NCI-H146 treated with DMSO at 0.1 percent for 48 hours (cell line): ENCODE data around the gene PSMB7.

Experiments
- DNase-seq: peaks from one replicate; lab custom pipeline; 2025; ENCODE audit not compliant: unreplicated experiment; lab: John Stamatoyannopoulos, UW

Gene PSMB7

GRCh38 chr9:124411514-124412227 is 3.6 kb downstream of the PSMB7 start:
- no peak for DNase-seq

GRCh38 chr9:124410321-124410913 is 4.8 kb downstream of the PSMB7 start:
- no peak for DNase-seq

- no peak for DNase-seq
These were observed 5.8 kb downstream of the PSMB7 start for GRCh38 chr9:124409410-124409809.

- DNase-seq: no peak
These were observed 12.0 kb downstream of the PSMB7 start for GRCh38 chr9:124403246-124403645.

GRCh38 chr9:124399968-124400940 is 15.0 kb downstream of the PSMB7 start:
- no peak for DNase-seq

GRCh38 chr9:124399323-124399967 is 15.8 kb downstream of the PSMB7 start:
- DNase-seq: no peak

GRCh38 chr9:124398191-124398935 is 16.9 kb downstream of the PSMB7 start:
- DNase-seq: no peak

GRCh38 chr9:124395826-124396225 is 19.4 kb downstream of the PSMB7 start:
- DNase-seq: no peak

GRCh38 chr9:124394596-124394995 is 20.6 kb downstream of the PSMB7 start:
- no peak for DNase-seq

GRCh38 chr9:124394167-124394566 is 21.1 kb downstream of the PSMB7 start:
- no peak for DNase-seq

GRCh38 chr9:124392871-124393460 is 22.3 kb downstream of the PSMB7 start:
- DNase-seq: no peak

- DNase-seq: no peak
These were observed 22.9 kb downstream of the PSMB7 start for GRCh38 chr9:124392254-124392870.

GRCh38 chr9:124390794-124391658 is 24.2 kb downstream of the PSMB7 start:
- DNase-seq: no peak

- DNase-seq: no peak
These were observed 25.9 kb downstream of the PSMB7 start for GRCh38 chr9:124389146-124389939.

- DNase-seq: no peak
These were observed 26.8 kb downstream of the PSMB7 start for GRCh38 chr9:124388275-124389048.

- DNase-seq: peak; percentile 14
These were observed 29.0 kb downstream of the PSMB7 start for GRCh38 chr9:124386201-124386600.

GRCh38 chr9:124385623-124386022 is 29.6 kb downstream of the PSMB7 start:
- peak; percentile 81 for DNase-seq
